Measurements from ENCODE around the gene UQCRC2.

GRCh38 chr16:21989751-21990150 lies 36.6 kb downstream of the UQCRC2 start:
- TF ChIP-seq CTCF (IDR thresholded peaks at IDR 0.05; ENCODE audit: low read length) (no peak), EZH2phosphoT487 (IDR thresholded peaks at IDR 0.05; ENCODE audit: low read length) (no peak)
